ENCODE results near the gene SFN.
"Not testable (repeated sequence)": the region's sequence is repeated elsewhere in the genome, so short reads cannot be mapped to it uniquely, and the experiment has no call there.

The SFN gene

DNA sequence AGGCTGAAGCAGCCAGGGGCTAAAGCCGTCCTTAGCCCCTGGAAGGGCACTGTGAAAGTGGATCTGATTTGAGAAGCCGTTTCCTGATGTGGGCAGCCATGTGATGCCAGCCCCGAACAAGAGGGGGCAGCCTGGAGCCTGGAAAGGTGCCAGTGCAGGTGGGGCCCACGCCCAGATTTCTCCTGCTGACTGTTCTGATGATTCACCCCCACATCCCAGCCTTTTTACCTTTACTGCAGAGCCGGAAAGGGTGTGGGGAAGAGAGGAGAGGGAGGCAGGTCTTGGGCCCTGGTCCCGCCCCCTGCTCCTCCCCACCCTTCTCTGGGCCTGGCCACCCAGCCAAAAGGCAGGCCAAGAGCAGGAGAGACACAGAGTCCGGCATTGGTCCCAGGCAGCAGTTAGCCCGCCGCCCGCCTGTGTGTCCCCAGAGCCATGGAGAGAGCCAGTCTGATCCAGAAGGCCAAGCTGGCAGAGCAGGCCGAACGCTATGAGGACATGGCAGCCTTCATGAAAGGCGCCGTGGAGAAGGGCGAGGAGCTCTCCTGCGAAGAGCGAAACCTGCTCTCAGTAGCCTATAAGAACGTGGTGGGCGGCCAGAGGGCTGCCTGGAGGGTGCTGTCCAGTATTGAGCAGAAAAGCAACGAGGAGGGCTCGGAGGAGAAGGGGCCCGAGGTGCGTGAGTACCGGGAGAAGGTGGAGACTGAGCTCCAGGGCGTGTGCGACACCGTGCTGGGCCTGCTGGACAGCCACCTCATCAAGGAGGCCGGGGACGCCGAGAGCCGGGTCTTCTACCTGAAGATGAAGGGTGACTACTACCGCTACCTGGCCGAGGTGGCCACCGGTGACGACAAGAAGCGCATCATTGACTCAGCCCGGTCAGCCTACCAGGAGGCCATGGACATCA lies at the start of gene SFN:
Gene SFN, plus strand, starts transcription at position 369 of the 904 bp plus-strand sequence. Its CDS starts 64 bp downstream, at position 433.
- DNase-seq = peak; percentile 49

DNA sequence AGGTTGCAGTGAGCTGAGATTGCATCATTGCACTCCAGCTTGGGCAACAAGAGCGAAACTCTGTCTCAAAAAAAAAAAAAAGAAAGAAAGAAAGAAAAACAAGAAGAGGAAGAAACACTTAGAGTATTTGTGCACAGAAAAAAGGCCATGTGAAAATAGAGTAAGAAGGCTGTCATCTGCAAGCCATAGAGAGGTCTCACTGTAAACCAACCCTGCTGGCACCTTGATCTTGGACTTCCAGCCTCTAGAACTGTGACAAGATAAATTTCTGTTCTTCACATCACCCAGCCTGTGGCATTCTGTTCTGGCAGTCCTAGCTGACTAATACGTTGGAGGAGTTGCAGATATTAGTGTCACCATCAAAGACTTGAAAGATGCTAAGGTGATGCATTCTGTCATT lies 48.6 kb upstream of the SFN start:
- no peak for DNase-seq

DNA sequence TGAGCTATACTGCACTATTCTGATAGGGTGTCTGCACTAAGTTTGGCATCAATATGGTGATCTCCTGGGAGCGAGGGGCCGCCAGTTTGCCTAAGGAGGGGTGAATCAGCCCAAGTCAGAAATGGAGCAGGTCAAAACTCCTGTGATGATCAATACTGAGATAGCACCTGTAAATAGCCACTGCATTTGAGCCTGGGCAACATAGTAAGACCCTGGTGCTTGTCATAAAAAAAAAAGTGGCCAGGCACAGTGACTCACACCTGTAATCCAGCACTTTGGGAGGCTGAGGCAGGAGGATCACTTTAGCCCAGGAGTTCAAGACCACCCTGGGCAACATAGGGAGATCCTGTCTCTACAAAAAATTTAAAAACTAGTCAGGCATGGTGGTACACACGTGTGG lies 48.1 kb upstream of the SFN start:
- no peak for DNase-seq

DNA sequence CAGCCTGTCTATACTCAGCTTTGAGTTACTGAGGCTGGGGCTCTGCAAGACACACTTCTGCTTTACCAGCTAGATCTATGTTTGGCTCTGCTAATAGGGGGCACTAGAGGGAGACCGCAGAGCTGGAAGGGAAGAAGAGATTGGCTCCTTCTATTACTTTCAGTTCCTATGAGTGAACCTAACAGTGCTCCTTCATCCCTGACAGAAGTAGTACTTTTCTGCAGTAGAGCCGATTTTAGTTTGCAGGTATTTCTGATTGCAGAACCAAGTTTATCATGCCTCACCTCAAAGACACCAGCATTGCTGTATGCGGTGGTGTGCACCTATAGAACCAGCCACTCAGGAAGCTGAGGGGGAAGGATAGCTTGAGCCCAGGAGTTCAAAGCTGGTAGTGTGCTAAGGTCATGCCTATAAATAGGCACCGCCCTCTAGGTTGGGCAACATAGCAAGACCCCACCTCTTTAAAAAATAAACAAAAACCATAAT lies 42.1 kb upstream of the SFN start:
- no peak for DNase-seq

DNA sequence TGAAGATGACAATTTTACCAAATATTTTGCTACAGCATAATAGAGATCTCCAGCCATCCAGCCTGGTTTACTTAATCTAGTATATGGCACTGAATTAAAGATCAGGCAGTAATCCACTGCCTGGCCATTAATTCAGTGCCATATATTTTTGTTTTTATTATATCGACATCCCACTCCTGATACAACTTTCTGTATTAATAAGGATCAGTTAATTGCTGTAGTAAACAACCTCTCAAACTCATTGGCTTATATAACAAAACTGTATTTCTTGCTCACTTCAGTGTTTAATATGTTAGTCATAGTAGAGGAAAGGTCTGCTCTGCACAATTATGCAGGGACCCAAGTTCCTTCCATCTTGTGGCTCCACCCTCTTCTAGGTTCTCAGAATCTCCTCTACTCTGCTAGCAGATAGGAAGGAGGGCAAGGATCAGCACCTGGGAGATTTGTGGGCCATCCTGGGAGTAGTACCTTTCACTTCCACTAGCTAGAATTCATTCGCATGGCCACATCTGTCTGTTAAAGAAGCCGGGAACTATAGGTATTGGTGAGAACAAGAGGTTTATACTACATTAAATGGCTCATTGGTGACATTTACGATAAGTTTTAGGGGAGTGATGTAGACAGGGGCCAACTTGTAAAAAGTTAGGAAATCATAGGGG lies 40.1 kb upstream of the SFN start:
- no peak for DNase-seq

DNA sequence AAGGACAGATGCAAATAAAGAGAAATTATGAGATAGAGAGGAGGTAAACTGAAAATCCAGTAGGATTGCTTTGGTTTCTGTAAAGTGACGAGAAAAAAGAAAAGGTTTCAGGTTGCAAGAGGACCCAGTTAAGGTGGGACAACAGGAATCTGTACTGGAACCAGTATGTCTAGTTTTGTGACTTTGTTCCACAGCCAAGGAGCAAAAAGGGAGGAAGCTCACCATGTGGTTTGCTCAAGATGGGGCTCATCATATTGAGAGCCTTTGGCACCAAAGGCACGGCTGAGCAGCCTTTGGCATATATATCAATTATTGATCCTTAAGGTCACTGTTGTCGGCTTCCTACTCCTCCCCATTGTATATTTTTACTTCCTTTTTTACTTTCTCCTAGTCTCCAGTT lies 38.2 kb upstream of the SFN start:
- DNase-seq = no peak

DNA sequence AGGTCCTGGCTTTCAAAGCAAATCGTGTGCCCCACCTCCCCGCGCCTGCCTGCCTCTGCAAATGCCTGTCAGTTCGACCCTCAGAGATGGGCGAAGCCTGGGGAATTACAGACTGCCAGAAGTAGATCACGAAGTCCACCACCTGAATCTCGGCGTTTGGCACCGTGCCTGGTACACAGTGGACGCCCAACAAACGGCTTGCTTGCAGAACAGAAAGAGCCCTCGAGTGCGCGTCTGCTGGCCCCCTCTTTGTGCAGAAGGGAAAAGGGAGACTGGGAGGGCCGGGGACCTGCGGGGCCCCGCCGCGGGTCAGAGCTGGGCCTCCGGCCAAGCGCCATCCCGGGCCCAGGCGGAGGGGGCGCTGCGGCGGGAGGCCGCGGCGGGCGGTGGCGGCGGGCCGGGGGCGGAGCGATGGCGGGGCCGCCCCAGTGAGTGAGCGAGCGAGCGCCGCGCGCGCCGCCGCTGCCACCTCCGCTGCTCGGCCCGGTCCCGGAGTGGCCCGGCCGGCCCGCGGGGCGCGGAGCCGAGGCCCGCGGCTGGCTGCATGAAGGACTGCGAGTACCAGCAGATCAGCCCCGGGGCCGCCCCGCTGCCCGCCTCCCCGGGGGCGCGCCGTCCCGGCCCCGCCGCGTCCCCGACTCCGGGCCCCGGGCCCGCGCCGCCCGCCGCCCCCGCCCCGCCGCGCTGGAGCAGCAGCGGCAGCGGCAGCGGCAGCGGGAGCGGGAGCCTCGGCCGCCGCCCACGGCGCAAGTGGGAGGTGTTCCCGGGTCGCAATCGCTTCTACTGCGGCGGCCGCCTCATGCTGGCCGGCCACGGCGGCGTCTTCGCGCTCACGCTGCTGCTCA lies 36.5 kb upstream of the SFN start, which contains the start of gene ZDHHC18:
Gene ZDHHC18, plus strand, starts transcription at position 428 of the 845 bp plus-strand sequence. Its CDS starts 117 bp downstream, at position 545.
- DNase-seq = peak; percentile 66

DNA sequence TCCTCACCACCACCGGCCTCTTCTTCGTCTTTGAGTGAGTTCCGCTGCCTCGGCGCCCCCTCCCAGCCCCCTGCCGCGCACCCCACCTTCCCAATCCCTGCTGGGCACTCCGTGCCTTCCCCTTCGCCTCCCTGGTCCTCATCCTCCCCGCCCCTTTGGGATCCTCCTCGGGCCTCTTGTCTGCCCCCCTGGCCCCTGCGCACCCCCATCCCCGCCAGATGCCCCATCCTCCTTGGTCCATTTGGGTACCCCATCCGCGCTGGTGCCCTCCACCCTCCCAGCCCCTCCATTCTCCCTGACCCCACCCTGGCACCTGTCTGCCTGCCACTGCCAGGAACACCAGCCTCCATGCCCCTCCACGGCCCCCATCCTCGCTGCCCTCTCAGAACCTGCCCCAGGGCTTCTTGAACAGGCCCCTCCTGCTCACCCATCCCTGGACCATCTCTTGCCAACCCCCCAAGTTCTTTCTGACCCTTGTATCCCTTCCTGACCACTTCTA lies 35.8 kb upstream of the SFN start:
- DNase-seq = no peak

DNA sequence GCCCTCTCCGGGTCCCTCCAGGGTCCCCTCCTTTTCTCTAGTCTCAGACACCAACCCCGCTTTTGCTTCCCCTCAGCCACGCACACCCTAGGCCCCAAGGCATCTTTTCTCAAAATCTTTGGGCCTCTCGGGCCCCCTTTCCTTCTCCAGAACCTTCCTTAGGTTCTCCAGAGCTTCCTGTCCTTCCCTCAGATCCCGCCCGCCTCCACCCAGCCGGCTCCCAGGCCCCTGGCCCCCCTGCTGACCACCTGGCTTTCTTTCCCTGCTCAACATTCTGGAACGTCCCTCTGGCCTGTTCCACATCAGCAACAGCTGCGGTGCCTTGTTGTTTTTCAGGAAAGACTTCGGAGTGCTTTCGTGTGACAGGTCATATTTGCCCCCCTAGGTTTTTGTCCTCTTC lies 35.3 kb upstream of the SFN start:
- no peak for DNase-seq

DNA sequence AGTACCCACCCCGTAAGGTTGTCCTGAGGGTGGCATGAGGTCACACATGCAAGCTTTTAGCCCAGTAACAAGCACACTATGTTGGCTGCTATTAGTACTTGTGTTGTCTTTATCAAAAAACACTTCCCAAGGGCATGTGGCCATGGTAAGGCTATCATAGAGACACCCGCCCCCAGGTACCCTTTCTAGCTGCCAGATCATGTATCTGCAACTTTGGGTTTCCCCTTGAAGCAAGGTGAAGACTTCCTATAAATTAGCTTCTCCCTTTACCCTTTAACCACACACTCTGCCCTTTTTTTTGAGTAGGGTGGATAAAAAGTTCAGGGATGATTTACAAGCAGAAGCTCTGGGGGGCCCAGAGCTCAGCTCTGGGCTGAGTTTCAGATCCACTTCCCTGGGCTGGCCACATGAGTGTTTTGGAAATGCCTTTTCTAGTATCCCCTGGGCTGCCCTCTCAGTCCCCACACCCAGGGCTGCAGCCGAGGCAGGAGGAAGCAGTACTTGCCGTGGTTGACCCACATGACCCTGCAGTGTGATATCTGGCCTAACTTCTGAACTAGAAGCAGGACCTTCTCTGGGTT lies 34.4 kb upstream of the SFN start:
- DNase-seq = no peak

DNA sequence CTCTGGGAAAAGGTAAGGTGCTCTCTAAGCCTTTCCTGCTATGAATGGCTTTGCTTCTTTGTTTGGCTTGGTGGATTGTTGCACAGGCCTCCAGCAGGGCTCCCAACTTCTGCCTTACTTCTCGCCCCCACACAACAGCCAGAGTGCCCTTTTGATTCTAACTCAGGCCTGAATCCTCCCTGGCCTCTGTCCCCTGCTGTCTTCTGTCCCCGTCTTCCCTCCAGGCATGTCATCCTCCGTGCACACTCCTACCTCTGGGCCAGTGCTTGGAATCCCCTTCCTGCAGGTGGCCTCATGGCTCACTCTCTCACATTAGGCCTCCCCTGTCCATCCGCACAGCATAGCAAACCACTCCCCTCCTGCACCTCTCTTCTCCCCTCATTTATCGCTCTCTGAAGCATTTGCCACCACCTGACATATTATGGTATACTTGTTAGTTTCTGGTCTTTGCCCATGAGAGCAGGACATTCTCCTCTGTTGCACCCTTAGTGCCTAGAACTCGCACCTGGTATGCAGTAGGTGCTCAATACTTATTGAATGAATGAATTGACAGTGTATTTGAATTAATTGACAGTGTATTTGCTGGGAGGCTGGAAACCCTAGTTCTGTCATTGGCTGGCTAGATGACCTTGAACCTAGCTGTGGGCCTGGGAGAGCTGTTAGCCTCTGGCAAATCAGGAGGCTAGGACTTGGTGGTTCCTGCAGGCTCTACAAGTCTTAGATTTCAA lies 33.6 kb upstream of the SFN start:
- DNase-seq = no peak

DNA sequence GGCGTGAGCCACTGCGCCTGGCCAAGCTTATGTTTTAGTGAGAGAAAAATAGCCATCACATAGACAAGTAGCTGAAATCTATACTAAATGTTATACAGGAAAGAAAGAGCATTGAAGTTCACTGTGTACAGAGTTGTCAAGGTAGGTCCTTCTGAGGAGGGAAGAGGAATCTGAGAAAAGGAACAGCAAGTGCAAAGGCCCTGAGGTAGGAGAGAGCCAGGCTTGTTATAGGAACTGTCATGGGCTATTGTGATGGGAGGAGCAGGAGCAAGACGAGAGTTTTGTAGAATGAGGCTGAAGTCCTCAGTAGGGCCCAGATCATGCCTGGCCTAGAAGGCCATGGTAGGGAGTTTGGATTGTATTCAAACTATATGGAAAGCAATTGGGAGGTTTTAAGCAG lies 31.9 kb upstream of the SFN start:
- DNase-seq = no peak

DNA sequence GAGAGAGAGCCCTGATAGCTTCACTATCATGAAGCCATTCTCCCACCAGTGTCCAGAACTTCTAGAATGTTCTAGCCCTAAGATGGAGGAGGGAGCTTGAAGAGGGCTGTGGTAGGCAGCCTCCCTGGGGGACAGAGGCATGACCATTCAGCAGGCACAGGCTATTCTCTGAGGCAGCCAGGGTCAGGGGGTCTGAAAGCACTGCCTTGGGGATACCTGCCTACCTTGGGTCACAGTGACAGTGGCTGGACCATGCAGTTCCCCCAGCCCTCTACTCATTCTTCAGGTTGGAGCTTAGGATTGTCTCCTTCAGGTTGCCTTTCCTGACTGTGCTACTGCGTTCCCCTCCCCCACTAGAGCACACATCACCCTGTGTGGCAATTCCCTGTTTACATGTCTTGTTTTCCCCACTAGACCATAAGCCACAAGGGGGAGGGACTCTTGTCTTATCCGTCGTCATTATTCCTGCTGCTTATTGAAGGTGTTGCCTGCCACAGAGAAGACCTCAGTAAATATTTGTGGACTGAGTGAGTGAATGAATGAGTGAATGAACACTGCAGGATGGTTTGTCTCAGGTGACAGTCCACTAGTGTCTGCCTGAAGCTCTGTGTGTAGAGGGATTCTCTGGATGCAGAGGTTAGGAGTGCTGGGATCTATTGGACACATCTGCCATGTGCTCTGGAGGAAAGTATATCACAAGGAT lies 31.3 kb upstream of the SFN start:
- no peak for DNase-seq

DNA sequence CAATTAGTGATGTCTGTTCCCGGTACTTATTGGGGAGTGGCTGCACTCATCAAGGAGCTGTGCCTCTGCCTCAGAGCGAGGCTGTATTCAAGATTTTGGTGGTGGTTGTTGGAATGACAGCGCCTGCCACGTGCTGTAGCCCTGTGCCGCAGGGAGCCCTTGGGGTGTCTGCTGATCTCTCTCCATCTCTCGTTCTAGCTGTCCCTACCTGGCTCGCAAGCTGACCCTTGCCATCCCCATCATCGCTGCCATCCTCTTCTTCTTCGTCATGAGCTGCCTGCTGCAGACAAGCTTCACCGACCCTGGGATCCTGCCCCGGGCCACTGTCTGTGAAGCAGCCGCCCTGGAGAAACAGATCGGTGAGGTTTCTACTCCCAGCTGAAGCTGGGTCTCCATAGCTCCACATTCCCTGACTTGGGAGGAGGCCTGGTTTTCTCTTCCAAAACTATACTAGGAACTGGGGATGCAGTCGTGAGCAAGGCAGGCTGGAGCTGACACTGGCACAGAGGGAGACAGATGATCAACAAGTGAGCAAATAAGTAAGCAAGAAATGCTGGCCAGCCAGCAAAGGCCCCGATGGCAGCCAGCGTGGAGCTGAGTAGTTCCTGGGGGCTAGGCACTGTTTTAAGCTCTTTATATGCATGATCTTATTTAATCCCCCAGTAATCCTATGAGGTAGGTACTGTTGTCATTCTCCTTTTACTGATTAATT lies 30.5 kb upstream of the SFN start:
- no peak for DNase-seq

DNA sequence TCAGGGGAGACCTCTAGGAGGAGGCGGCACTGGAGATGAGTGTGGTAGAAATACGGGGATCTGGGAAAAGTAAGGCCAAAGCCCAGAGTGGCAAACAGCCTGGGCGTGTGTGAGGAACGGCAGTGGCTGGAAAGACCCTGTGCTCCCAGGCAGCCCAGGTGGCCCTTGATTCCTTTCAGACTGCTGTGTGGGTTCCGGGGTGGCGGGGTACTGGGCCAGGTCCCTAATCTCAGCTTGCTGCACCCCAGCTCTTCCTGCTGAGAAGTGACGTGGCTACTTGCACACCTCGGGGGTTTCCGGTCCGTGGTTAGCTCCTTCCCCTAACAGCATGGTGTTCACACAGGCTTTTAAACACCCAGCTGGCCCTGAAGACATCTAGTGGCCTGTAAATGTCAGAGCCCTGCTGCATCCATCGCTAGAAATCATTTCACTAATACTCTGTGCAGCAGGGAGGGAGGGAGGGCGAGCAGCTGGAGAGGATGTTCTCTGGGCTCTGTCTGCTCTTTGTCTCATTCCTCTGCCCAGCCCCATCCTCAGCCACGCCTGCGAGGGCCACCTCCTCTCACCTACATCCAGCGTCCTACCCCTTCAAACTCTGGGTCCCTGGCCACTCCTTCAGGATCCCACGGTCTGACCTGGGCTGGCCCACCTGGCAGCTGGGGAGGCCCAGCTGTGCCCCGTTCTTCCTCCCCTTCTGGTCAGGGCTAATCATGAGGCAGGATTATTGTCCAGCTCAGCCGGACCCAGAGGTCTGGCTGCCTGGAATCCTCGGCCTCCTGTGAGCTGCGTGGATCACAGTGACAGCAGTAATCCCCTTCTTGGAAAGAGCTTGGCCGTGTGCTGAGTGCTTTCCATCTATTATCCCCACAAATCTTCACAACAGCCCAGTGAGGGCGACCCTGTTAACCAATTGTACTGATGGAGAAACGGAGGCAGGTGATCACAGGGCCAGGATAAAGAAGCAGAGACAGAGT lies 29.2 kb upstream of the SFN start:
- DNase-seq = peak; percentile 85

DNA sequence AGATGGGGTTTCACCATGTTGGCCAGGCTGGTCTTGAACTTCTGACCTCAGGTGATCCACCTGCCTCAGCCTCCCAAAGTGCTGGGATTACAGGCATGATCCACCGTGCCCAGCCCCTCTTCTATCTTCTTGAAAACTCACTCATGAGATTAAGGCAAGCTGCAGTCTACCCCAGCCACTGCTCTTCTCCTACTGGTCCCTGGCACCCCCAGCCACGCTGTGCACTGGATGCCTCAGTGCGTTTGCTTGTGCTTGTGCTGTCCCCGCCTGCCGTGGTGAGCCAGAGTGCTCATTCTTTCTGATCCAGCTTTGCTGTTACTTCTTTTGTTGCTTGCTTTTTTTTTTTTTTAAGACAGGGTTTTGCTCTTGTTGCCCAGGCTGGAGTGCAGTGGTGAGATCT lies 25.3 kb upstream of the SFN start:
- DNase-seq = not testable (repeated sequence)

DNA sequence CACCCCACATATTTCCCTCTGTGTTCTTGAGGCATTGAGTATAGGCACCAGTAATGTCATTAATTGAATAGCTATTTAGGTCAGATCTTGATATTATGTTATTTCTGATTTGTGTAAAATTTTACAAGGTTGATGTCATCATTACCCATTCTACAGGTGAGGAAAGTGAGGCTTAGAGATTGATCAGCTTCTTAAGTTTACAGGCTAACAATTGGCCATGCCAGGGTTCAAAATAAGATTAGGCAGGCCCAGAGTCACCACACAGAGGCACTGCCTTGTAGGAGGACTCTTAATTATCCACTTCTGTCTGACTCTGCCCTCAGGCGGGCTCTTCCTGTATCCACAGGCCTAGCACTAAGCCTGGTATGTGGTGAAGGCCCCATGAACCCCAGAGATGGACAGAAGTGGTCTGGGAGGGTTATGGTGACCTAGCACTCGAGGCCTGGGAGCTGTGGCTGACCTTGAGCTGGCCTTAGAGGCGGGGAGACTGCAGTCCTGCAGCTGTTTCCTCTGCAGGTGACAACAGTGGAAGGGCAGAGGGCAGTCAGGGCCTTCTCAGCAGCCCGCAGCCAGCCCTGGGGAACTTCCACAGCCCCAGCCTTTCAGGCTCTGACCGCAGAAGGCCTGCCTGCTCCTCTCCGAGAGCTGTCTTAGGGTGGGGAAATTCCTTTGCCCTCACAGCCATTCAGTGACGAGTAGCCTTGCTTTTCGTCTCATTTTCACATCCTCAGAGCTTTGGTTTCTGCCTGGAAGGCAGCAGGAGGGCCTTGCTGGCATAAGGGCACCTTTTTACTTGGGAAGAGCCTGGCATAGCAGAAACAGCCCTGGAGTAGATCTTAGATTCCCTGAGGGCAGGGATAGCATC lies 24.2 kb upstream of the SFN start:
- DNase-seq = peak; percentile 54

DNA sequence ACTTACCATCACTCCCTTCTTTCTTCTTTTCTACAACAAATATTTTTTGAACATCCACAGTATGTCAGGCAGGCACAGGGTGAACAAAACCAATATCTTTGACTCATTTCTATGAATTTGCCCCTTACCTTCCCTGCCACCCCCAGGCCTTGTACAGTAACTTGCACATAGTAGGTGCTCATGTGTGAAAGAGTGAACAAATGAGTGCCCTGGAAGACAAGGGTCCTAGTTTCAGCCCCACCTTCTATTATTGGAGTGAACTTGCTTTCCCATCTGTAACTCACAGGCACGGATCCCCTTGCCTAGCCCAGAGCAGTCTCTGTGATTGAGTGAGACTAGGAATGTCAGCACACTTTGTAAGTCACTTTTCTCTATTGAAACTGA lies 23.6 kb upstream of the SFN start:
- DNase-seq = no peak
